CD4-positive, alpha-beta T cell treated with Interleukin-21 for 1 hour (primary cell): Measurements from ENCODE around the gene THADA.

Source experiments
- DNase-seq: peaks from one replicate; pipeline ENCODE4 v3.0.0-alpha.2; 2020

THADA gene

DNA sequence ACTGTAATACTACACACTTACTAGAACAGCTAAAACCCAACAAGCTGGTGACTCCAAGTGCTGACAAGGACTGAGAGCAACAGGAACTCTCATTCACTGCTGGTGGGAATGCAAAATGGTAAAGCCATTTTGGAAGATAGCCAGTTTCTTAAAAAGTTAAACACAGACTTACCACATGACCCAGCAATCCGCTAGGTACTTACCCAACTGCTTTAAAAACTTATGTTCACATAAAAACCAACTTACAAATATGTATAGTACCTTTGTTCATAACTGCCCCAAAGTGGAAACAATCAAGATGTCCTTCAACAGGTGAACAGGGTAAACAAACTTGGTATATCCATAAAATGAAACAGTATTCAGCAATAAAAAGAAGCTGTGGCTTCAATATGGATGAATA is 216.3 kb downstream of the THADA start:
- no peak for DNase-seq

GRCh38 chr2:43377327-43377726 is 218.5 kb downstream of the THADA start:
- DNase-seq: no peak

GRCh38 chr2:43376523-43377198 is 219.2 kb downstream of the THADA start:
- no peak for DNase-seq

GRCh38 chr2:43375746-43376522 is 219.9 kb downstream of the THADA start:
- no peak for DNase-seq

DNA sequence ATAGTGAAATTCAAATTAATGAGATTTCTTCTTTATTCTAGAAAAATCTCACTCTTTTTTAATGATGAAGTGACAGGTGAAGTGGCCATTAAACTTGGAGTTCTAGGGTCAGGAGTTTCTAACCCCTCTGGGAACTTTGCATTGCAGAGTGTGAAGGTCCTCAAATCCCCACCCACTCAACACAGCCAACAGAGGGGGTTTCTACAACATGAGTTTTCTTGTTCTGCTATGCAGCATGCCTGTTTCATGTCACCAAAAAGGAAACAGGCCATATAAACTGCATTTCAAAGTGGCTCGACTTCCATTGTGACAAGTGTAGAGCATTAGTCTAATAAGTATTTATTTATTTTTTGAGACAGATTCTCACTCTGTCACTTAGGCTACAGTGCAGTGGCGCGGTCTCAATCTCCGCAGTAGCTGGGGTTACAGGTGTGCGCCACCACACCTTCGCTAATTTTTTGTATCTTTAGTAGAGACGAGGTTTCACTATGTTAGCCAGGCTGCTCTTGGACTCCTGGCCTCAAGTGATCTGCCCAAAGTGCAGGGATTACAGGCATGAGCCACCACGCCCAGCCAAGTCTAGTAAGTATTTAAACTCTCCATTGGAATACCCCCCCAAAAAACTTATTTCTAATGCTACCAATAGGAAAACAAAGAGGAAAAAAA is 223.3 kb downstream of the THADA start:
- no peak for DNase-seq

DNA sequence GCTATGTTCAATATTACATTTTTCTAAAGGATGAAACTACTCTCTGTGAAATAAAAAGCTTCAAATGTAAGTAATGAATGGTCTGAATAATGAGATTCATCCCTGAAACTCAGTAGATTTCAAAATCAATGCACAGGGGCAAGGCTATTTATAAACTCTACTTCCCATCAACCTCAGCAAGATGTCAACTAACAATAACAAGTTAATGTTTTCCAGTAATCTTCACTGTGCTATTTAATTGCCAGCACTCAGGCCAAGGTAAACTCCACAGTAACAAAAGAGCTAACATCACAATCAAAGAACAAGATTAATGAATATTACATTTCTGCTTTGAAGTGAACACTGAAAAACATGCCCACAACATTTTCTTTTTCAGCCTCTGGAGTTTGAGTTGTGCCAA is 225.1 kb downstream of the THADA start:
- DNase-seq: no peak

DNA sequence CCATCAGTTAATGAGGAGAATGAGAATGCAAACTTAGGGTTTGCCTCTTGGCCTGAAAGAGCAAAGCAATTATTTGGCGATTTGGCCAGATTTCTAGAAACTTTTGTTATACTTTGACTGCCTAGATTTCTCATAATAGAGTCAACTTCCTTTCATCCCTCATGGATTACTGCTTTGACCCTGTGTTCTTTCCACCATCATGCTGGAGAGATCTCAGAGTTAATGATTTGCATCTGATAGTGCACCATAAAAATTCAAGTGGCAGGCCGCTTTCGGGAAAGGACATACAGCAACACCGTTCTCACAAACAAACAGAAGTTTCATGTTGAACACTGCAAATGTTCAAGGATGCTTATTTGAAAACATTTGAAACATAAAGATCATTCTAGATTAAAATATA is 225.7 kb downstream of the THADA start:
- DNase-seq: no peak

DNA sequence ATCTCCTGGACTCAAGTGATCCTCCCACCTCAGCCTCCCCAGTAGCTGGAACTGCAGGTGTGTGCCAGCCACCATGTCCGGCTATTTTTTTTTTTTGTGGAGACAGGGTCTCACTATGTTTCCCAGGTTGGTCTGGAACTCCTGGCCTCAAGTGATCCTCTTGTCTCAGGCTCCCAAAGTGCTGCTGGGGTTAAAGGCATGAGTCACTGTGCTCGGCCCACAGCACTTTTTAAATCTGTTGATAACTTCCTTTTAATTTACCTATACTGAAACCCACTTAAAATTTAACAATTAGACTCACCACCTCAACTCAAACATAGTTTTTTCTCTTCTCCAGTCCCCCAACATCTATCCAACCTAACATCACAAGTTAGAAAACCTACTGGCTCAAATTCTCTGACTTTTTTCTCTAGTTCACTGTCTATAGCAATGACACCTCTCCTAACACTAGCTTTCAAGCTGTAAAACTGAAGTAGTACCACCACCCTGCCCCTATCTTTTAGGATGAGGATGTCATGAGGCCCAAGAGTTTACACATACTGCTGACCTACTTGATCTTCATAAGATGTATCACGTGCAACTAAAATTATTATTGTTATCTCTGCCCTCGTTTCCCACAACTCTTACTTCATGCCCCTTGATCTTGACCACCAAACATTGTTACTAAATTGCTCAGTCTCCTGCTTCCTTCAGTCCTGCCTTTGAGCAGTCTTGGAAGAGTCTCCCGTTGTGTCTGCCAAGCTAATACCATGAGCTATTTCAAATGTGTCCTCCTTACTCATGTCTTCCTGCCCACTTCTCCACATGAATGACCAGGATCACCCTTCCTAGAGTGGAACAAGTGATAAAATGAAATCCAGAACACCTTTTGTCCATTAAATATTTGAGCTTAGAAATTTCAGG is 227.1 kb downstream of the THADA start:
- no peak for DNase-seq

GRCh38 chr2:43367012-43367782 is 228.6 kb downstream of the THADA start:
- no peak for DNase-seq

DNA sequence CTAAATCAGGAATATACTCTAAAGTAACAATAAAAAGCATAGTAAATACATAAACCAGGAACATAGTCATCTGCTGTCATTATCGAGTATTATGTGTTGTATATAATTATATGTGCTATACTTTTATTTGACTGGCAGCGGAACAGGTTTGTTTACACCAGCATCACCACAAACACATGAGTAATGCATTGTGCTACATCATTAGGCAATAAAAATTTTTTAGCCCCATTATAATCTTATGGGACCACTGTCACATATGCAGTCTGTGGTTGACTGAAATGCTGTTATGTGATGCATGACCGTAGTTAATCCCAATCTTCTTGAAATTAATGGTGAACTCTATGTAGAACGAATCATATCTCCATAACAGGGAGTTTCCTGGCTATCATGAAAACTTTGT is 232.7 kb downstream of the THADA start:
- no peak for DNase-seq

DNA sequence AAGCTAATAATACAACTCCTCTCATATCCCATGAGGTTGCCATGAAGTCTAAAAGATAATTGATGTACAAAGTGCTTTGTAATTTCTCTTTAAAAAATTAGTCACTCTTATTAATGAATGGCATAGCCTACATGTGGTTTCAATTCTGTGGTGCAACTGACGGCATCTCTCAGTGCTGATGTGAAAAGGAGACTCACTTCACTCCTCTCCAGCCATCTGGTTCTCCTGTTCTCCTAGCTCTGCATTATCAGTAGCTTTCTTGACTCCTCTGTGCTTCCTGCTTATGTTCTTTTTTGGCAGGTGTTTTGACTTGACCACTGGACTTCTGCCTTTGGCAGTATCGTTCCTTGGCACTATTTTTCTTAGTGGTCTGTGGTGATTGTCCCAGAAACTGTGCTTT is 234.6 kb downstream of the THADA start:
- no peak for DNase-seq

GRCh38 chr2:43360137-43360536 is 235.7 kb downstream of the THADA start:
- DNase-seq: no peak

GRCh38 chr2:43358410-43359201 is 237.2 kb downstream of the THADA start:
- DNase-seq: no peak

DNA sequence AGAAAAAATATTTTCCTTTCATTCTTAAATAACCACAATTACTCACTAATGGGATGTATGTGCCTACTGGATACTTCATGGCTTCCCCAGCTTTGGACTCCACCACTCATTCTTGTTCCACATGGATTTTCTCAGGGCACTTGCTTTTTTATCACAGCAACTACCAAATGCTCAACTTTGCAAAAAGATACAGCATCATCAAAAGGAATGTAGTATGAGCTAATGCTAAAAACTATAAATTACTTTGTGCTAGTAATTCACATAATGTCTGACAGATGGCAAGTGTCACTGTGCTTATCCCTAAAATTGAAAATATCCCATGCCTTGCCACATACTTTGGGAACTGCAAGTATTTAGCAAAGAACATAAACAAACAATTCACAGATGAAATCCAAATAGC is 239.1 kb downstream of the THADA start:
- DNase-seq: no peak

- no peak for DNase-seq
Measured at GRCh38 chr2:43355399-43355798, 240.4 kb downstream of the THADA start.

DNA sequence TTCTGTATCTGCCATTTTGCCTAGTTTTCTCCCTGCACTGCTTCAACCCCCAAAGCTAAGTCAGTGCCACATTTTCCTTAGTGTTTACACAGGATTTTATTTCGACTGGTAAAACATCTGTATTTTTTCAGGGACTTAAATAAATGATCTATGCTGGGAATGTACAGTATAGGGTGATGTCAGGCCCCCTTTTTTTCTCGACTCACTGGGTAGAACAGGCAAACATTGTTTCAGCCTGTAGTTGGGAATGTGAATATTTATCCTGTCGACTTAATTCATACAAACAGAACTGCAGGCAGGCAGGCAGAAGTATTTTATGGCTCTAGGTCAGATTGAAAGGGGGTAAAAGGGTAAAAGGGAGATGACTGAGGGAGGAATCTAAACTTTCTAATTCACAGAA is 245.9 kb downstream of the THADA start:
- DNase-seq: no peak

DNA sequence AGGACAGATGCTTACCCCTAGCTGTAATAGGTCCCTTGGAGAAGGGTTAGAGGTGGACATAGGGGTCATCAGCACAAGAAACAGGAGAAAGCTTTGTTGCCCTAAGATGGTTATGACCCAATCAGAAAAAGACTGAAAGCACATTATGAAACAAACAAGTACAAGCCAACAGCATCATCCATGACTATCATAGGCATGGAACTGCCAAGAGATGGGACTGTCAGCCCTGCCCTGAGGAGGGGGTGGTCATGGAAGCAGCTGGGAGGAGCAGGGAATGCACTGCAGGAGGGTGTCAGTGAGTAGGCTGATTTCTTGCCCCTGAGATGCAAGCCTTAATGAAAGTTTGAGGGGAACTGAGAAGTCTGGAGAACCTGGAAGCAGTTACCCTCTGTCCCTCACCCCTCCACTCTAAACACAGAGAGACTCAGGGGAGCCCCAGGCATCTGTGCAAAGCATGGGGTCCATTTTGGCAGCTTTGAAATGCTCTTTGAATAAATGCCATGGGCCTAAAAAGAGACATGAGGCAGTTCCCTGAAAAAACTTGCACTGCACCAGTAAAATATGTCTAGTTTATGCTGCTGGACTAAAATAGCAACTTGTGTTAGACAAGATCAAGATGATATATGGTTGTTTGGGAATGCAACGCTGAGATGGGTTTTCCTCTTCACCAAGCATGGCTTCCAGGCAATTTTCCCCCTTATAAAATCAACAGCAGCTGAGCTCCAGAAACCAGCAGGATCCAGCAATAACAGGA is 246.8 kb downstream of the THADA start:
- no peak for DNase-seq

- no peak for DNase-seq
Measured at GRCh38 chr2:43347746-43348145, 248.1 kb downstream of the THADA start.

DNA sequence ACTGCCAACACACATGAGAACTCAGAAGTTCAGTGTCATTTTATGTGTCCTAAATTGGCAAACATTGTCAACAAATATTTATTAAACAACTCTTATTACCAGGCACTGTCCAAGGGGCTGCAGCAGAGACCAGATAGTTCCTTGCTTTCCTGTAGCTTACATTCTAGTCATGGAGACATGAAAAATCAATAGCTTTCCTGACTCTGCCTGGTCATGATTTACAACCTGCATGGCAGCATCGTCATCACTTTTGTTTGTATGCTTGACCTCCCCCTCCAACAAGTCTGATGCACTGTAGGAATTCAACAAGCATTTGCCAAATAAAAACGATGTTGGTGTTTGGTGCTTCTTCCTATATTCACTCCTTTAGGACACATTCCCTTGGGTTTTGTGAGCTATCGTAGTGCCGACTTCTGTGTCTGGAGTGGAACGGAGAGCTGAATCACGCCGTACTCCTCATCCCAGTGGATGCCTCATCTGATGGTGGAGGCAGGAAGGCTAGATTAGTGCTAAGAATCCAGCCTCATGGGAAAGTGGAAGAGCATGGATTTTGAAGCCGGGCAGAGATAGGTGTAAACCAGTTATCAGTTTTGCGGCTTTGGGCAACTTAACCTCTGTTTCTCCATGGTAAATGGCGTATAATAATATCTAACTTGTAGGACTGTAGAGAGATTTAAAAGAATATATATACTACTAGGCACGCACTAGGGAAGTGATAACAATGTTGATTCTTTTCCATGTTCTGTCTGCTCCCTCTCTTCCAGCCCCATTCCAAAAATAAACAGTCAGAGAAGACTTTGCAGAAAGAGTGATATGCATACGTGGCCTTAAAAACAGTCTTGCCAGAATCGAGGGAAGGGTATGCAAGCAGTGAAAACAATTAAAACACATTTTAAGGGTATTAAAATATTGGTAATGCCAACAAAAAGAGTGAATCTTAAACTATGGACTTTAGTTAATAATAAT is 249.0 kb downstream of the THADA start:
- DNase-seq: no peak
